Erythroblast (primary cell): Measurements from ENCODE around the gene SLC22A23.

Experiments
- DNase-seq, 2 experiments: peaks; one replicate each; lab custom pipeline; 2025; lab: John Stamatoyannopoulos, UW
- GATA1 ChIP-seq: IDR thresholded peaks from 2 replicates; pipeline ENCODE4 v1.6.1; 2011; ENCODE audit warnings: low read depth, mild to moderate bottlenecking, control low read depth, low read length, moderate library complexity
- POLR2A ChIP-seq: IDR thresholded peaks from 2 replicates; pipeline ENCODE4 v1.6.1; 2011; ENCODE audit warnings: mild to moderate bottlenecking, low read length

The SLC22A23 gene, protein sequence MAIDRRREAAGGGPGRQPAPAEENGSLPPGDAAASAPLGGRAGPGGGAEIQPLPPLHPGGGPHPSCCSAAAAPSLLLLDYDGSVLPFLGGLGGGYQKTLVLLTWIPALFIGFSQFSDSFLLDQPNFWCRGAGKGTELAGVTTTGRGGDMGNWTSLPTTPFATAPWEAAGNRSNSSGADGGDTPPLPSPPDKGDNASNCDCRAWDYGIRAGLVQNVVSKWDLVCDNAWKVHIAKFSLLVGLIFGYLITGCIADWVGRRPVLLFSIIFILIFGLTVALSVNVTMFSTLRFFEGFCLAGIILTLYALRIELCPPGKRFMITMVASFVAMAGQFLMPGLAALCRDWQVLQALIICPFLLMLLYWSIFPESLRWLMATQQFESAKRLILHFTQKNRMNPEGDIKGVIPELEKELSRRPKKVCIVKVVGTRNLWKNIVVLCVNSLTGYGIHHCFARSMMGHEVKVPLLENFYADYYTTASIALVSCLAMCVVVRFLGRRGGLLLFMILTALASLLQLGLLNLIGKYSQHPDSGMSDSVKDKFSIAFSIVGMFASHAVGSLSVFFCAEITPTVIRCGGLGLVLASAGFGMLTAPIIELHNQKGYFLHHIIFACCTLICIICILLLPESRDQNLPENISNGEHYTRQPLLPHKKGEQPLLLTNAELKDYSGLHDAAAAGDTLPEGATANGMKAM

DNA sequence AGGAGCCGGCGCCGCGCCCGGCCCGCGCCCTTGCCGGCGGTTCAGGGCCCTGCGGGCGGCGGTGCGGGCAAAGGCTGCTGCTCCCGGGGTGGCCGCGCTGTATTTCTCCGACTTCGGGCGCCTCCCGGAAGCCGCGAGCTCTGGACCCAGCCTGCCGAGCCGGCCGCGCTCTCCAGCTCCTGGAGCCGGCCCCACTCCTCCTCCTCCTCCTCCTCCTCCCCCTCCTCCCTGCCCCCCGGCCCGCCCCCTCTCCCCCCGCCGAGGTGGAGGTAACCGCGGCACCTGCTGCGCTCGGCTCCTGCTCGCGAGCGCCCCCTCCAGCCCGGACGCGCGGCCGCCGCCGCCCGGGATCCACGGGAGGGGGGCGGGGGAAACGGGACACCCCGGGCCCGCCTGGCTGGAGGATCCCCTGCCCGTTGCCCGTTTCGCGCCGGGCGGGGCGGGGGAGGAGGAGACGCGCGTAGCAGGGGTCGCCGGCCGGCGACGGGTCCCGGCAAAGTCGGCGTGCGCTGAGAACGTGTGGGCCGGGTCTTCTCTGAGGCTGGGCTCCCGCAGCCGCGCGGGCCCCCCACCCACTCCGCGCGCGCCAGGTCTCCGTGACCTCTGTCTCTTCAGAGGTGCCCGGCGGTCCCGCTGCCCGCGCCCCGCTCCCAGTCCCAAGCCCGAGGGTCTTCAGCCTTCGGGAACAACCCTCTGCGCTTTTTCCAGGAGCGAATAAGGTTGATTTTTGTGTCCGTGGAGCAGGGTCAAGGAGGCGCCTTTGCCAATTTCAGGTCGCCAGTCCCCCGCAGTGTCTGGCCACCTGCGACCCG lies at the start of gene SLC22A23:
TSS of gene SLC22A23 (minus strand) at position 153 of the 812 bp plus-strand sequence. CDS start 491 bp downstream, outside the sequence.
- TF ChIP-seq POLR2A (no peak), GATA1 (no peak)
- DNase-seq: peak; percentile 81 to 92

DNA sequence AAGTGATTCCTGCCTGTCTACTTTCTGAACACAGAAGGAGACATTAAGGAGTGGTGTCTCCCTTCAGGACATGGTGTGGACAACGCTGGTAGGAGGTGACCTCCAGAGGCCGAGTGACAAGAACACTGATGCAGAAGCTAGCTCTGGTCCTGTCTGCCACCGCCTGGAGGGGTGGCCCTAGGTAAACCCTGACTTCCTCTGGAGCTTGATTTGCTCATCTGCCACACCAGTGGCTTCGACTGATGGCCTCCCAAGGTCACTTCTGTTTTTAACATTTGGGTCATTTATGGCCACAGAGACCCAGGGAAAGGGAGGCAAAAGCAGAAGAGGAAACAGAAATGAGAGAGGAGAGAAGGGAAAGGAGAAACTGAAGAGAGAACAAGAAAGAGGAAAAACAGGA lies 49.4 kb upstream of the SLC22A23 start:
- DNase-seq: no peak
- no peak for TF ChIP-seq GATA1
- TF ChIP-seq POLR2A: no peak

DNA sequence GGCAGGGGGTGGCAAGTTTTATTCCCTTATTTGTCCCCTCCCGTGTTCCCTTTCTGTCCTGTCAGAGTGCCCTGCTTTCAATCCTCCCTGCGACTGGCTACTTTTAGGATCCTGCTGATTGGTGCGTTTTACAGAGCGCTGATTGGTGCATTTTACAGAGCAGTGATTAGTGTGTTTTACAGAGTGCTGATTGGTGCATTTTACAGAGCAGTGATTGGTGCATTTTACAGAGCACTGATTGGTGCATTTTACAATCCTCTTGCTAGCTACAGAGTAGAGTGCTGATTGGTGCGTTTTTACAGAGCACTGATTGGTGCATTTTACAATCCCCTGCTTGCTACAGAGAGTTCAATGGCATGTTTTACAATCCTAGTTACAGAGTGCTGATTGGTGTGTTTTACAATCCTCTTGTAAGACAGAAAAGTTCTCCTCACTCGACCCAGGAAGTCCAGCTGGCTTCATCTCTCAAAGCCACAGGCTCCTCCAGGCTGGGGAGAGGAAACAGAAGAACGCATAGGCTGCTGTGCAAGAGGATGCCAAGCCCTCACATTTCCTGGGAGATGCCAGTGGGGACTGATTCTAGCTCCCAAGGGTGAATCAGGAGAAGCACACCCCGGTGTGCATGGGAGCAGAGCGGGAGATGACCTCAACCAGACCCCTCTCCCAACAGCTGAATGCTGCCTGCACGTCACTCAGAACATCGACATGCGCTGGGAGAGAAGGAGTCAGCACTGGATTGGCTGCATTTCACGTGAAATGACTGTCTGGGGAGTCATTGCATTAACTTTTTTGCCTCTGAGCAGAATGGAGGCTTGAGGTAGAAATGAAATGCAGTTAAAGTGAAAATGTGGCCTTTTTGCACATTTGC lies 48.3 kb upstream of the SLC22A23 start:
- DNase-seq: no peak
- TF ChIP-seq GATA1: no peak
- TF ChIP-seq POLR2A: no peak

DNA sequence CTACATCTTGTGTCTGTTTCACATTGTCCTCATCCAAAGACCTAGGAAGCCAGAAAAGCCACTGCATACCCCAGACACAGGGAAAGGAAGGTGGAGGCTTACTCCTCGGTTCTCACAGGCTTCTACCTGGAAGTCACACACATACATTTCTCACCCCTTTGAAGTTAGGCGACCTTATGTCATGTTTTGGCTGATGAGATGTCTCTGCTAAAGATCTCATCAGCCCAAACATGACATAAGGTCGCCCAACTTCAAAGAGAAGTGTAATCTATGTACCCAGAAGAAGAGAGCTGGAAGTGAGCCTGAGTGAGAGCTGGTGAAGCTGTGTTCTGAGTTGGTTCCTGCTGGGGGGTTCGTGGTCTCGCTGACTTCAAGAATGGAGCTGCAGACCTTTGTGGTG lies 47.5 kb upstream of the SLC22A23 start:
- no peak for DNase-seq
- TF ChIP-seq GATA1: no peak
- TF ChIP-seq POLR2A: no peak

DNA sequence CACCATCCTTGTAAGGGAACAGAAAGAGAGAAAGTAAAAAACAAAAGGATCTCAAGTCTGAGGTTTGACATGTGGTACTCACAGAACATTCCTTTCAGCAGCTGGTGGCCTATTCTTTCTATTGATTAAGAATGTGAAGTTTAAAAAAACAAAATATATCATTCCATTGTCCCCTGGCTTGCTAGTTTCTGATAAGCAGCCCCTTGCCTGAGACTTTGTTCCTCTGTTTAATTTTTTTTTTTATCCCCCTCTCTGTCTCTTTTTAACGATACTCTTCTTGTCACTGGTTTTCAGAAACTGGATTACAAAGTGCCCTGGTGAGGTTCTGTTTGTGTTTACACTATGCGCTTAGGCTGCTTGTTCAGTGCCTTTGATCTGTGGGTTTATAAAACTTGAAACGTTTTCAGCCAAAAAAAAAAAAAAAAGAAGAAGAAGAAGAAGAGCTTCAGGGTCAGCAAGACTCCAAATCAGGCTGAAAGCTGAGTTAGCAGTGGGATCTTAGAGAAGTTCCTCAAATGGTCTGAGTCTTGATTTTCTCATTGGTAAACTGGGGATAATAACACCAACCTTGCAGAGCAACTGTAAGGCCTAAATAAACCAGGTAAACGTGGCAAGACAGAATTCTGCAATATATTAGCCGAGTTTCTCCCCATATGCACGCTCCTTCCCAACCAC lies 45.1 kb upstream of the SLC22A23 start:
- no peak for DNase-seq
- TF ChIP-seq GATA1: no peak
- no peak for TF ChIP-seq POLR2A

DNA sequence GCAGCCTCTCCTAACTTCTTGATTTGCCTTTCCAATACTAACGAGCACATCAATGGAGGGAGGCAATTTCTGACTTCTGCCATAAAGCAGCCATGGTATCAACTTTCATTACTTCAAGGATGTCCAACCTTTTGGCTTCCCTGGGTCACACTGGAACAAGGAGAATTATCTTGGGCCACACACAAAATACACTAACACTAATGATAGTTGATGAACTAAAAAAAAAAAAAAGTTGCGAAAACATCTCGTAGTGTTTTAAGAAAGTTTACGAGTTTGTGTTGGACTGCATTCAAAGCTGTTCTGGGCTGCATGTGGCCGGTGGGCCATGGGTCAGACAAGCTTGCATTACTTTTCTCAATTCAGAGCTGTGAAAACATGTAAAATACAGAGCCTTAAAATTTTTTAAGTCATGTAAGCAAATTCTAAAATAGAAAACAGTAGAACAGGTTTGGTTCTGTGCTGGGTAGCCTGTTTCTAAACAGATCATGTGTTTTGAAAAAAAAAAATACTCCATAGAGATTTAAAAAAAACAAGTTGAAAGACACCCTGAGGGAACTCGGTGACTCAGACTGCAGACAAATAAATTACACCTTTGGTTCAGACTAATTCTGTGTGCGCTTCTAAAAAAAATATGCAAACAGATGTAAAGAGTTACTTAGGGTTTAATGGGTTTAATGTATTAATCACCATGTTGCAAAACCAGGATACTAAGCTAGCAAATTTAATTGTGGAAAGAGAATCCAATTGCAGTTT lies 43.6 kb upstream of the SLC22A23 start:
- TF ChIP-seq GATA1: no peak
- no peak for TF ChIP-seq POLR2A
- DNase-seq: no peak

DNA sequence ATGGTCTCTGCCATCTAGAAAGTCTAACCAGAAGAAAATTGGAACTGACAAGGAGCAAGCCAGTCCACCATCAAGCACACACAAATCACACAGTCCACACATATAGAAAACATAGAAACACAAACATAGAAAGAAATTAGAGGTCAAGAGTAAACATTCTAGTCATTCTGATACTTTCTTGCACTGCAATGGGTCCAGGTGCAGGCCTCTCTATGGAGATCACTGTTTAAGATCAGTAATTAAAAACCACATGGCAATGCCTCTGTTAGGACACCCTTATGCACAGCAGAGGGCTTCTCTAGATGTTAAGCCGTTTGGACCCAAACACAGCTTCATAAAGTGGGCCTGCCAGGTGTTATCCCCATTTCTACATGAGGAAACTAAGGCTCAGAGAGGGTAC lies 42.8 kb upstream of the SLC22A23 start:
- no peak for TF ChIP-seq POLR2A
- DNase-seq: no peak

DNA sequence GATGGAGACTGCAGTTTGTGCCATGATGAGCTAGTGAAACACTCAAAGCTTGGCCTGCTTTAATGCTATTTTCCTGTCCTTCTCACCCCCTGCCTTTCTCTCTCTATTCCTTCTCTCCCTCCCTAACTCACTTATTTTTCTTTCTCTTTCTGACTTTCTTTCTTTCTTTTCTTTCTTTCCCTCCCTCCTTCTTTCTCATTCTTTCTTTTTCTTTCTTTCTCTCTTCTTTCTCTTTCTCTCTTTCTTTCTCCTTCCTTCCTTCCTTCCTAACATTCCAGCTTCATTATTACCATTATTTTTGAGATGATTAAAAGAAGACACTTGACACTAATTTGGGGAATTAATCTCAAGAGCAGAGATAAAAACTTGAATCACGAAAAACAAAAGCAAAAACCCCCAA lies 39.5 kb upstream of the SLC22A23 start:
- TF ChIP-seq GATA1: no peak
- no peak for DNase-seq

DNA sequence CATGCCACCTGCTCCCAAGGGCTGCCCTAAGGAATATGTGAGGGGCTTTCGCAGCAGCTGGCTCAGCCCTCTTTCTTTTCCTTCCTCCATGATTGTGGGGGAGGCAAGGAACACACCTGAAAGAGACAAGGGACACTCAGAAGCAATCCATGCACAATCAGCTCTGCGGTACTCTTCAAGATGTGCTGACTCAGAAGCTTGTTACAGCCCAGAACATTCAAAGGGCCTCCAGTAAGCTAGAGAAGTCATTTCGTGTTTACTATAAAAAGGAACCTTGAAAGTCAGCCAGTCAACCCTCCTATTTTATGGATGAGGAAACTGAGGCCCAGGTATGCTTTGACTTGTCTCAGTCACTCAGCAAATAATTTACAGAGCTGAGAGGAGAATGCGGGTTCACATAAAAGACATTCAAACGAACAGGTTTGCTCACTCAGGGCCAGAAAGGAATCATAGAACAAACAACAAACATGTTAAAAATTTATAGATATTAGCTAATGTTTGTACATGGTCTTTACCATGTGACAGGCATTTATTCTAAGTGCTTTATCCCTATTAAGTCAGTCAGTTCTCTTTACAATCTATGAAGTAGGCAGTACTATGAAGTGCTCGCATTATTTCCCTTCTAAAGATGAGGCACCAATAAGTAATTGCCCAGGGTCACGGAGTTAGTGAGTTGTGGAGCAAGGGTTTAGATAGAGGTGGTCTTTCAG lies 37.7 kb upstream of the SLC22A23 start:
- DNase-seq: no peak
- TF ChIP-seq POLR2A (no peak), GATA1 (no peak)

DNA sequence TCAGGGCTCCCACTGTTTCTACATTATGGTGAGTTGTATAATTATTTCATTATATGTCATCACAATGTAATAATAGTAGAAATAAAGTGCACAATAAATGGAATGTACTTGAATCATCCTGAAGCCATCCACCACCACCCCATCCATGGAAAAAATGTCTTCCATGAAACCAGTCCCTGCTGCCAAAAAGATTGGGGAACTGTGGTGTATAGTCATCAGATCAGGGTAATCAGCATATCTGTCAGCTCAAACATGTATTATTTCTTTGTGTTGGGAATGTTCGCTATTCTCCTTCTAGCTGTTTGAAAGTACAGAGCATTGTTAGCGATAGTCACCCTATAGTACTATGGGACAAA lies 33.8 kb upstream of the SLC22A23 start:
- TF ChIP-seq POLR2A (no peak), GATA1 (no peak)
- no peak for DNase-seq

DNA sequence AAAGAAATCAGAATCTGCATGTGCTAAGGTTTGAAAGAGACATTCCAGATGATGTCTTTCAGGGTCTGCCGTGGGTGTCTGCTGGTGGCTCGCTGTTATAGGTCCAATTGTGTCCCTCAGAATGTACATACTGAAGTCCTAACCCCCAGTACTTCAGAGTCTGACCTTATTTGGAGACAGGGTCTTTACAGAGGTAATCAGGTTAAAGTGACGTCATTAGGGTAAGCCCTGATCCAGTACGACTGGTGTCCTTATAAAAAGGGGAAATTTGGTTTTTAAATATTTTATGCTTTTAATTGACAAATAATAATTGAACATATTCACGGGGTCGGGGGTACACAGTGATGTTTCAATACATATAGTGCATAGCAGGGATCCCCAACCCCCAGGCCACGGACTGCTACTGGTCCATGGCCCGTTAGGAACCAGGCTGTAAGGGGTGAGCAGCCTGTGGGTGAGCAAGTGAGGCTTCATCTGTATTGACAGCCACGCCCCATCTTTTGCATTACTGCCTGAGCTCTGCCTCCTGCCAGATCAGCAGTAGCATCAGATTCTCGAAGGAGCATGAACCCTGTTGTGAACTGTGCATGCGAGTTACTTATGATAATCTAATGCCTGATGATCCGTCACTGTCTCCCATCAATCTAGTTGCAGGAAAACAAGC lies 33.2 kb upstream of the SLC22A23 start:
- DNase-seq: no peak
- TF ChIP-seq GATA1 (no peak), POLR2A (no peak)
